Stimulated activated CD4-positive, alpha-beta T cell treated with anti-CD3 and anti-CD28 coated beads, Interleukin-1b, Interleukin-23, amount 100 ng/mL, for 48 hours (primary cell): ENCODE data around the gene ADAMTS17.
"Not testable (repeated sequence)": the region's sequence is repeated elsewhere in the genome, so short reads cannot be mapped to it uniquely, and the experiment has no call there.

Source experiments
- DNase-seq: peaks from one replicate; pipeline ENCODE4 v3.0.0-alpha.2; 2020

Gene ADAMTS17

DNA sequence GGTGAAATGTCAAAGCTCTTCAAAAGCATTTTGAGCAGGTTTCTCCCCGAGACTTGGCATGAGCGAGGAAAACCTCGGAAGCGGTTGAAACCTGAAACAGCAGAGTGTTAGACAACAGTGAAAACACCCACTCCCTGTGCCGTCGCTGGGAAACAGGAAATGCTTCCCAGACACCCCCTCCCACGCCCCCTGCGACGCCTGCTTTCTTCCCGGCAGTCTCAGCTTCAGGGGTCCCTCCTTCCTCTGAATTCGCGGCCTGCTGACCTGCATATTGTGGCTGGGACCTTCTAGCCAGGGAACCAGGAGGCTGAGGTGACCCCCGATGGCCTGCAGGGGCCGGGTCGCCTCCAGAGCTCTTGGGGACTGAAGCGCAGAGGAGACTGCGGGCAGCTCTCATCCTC, 357.9 kb downstream of the ADAMTS17 start:
- no peak for DNase-seq

DNA sequence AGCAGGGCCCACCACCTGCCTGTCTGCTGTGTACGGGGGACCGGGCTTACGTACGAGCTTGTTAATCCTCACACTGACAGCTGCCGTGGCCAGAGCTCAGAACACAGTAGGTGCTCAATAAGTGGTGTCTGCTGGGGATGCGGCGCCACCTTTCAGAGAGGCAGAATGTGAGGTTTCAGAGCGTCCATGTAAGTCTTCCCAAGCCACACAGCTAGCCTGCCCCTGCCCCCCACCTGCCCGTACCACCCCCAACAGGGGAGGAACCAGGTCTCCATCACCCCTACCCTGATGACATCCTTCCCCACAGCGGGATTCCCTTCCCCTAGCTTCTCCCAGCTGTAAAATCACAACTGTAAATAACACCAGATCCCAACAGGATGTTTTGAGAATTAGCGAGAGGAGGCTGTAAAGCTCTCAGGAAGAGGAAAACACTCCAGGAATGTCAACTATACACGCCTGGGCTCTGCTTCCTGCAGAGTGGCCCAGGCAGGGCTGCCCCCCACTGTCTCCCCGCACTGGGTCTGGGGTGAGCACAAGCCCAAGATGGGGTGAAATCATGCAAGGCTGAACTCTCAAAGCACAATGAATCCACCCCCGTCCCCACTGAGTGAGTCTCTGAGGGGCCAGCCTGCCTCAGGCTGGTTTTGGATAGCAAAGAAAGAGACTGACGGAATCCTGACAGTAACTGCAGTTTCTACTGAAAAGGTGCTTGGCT, 358.4 kb downstream of the ADAMTS17 start:
- DNase-seq: no peak

DNA sequence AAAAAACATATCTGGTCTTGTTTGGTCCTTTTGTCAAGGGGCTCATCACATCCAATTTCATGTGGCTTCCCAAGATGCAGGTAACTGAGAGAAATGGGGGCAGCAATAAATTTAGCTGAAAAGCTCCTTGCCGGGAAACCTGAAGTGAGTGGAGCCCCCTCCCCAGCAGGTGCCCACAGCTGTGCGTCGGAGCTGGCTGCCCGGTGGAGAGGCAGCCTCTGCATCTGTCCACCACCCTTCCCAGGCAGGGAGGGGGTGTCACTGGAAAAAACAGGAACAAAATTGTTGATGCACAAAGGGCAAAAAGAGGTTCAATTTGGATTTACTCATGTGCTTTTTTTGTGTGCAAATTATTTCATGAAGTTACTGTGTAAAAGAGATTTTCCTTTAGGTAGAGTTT, 359.1 kb downstream of the ADAMTS17 start:
- no peak for DNase-seq

DNA sequence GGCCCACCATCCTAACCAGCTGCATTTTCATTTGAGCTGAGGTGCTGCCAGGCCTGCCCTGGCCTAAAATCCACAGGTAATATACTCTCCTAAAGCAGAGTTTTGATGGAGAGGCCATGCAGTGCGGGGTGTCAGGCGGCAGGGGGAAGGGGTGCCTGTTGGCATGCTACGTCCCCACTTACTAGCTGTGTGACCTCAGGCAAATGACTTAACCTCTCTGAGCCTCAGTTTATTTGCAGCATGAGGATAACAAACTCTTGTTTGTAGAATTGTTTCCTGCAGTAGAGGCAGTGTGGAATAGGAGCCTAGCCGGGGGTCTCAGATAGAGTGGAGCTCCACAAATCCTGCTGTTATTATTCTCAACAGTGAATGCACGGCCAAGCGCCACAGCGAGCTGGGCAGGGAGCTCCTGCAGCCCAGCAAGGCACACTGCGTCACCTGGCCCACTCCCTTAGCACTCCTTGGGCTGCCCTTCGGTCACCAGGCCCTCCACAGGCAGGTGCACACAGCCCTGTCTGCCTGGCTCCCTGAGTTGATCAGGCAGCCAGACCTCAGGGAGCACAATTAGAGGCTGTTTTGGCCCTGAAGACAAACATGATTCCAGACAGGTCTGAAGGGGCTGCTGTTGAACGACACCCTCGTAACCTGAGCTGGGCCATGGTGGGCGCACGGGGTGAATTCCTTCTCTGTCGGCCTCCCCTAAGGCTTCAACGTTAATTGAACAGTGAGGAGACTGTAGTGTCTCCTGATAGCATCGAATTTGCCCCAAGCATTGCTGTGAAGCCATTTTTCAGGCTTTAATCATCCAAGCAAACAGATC, 359.7 kb downstream of the ADAMTS17 start:
- no peak for DNase-seq

DNA sequence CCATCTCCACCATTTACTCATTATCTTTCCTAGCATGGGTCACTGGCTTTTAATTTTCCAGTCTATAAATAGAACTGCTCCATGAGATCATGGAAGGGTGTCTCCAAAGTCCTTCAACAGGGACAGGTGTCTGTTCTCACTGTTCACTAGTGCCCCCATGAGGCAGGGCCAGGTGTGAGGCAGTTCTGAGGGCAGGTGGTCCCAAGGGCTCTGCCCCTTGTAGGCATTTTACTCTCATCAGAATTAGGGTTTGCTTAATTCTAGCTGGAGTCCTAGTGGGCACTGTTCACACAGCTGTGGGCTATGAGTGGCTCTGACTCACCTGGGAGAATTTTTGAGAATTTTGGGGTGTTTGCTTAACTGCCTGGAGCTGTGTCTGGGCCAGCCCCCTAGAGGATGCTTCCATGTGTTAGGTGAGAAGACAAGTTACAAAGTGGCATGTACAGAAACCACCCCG, 360.6 kb downstream of the ADAMTS17 start:
- DNase-seq: no peak

DNA sequence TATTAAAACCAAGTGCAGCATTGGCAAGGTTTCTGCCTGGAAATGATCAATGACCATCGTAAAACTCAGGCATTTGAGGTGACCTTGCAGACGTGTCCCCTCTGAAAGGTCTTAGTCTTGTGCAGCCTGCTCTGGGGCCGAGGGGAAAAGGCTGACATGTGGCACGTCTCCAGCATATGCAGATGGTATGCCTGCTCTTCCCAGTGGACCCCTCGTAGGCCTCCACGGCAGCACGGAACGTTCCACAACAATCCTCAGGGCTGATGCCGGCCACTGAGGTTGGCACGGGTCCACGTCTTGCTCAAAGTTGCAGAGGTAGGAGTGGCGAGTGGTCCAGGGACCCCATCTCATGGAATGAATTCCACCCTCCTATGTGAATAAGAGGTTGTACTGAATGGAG, 361.0 kb downstream of the ADAMTS17 start:
- no peak for DNase-seq

DNA sequence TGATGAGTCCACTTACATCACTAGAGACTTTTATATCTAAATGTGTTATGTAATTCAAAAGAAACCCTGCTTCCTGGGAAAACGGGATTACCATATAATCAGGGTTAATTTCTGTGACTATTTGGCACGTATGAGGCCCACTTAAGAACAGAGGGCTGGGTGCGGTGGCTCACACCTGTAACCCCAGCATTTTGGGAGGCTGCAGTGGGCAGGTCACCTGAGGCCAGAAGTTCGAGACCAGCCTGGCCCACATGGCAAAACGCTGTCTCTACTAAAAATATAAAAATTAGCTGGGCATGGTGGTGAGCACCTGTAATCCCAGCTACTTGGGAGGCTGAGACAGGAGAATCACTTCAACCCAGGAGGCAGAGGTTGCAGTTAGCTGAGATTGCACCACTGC, 361.9 kb downstream of the ADAMTS17 start:
- not testable (repeated sequence) for DNase-seq

DNA sequence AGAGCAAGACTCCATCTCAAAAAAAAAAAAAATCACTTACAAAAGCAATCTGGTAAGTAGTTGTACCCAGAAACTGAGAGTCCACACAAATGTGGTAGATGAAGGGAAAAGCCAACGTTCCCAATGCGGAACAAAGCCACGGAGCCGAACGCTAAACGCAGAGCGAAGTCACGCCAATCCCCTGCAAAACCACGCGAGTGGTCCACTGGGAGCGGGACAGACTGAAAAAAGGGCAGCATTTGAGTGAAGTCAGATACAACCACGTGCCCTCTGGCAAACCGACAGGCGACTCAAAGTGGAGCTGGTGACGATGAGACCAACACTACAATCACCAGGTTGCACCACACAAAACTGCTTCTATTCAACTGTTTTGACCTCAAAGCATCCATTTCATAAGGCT, 362.4 kb downstream of the ADAMTS17 start:
- DNase-seq: no peak

DNA sequence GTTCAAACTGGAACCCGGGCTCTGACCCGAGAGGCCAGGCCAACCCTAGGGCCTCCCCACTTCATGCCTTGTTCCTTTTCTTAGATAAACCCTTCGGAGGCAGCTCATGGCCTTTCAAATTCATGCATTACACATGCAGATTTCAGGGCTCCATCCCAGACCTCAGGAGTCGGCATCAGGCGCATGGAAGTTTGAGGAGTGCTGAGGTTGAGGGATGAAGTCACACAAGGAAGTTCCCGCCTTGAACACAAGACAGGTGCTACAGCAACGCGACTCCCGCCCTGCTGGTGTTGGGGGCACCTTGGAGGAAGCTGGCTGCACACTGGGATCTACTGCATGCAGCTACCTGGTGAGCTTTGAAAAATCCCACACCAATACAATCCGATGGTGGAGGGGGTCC, 363.3 kb downstream of the ADAMTS17 start:
- no peak for DNase-seq

DNA sequence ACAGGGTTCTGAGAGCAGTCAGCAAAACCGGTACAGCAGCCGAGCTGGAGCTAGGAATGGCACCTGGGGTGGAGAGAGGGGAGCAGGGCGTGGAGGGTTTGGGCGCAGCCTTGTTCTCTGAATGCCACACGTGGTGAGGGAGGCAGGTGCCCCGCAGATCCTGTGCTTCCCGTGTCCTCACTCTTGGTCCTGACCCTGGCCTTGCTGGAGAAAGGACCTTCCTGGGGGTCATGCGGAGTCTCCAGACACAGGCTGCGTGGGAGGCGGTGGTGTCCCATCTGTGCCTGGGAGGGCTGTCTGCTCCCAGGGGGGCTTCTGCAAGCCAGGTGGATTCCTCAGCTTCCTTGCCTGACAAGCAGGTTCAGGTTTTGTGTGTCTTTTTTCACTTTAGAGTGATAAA, 363.8 kb downstream of the ADAMTS17 start:
- DNase-seq: no peak

DNA sequence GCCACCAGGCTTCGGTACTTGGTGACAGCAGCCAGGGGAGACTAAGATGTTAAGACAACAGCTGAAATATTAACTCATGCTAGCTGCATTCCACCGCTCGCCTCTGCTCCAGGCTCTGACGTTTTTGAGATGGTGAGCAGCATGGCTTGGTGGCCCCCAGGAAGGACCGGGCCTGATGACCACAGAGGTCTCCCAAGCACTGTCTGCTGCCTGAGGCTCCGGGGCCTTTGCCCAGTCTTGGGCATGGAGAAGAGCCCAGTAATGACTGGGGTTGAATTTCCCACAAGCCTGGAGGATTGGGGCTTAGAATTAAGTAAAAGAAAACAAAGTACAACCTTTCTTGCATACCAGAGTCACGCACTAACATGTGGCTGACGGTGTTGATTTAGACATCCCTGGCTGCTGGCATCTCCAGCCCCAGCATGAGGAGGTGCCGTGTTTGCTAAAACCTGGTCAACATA, 364.9 kb downstream of the ADAMTS17 start:
- no peak for DNase-seq

DNA sequence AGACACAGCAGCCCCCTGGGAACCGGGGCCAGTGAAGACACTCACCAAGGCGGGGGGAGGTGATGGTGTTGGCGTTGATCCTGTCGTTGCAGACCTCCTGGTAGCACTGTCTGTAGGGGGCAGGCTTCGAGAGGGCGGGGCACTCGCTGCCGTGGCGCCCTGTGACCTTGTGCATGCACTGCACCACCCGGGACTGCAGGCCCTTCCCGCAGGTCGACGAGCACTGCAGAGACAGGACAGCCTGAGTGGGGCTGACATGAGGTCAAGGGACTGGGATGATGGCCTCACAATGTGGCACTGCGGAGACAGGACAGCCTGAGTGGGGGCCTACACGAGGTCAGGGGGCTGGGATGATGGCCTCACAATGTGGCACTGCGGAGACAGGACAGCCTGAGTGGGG, 365.8 kb downstream of the ADAMTS17 start:
- DNase-seq: no peak

DNA sequence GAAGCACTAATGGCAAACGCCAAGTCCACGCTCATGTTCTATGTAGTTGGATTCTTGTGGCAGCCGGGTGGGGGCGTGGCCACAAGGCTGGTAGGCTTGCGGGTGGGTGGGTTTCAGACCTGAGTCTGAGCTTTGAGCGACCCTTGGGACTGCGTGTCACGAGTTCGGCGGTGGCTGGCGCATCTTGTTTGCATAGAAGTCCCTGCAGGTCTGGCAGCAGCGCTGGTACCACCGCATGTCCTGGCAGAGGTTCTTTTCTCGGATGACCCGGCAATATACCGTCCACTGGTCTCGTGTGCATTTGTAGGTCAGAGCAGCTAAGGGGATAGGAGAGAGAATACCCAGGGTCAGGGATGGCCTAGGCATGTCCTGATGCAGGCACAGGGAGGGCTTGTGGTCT, 367.5 kb downstream of the ADAMTS17 start:
- DNase-seq: no peak

DNA sequence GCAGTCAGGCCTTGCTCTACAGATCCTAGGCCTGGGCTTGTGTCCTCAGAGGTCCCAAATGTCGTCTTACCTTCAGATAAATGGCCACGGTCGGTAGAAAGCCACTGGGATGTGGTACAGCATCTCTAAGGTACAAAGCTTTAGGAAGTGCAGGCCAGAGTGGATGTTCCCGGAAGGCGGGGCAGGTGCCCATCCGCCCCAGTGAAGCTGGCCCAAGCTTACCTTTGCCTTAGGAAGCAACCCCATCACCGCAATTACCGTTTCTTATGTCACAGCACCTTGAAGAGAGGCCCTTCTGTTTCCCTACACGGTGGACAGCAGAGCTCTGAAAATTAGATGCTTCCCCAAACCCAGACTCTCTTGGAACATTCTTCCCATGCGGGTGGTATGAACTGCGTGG, 368.4 kb downstream of the ADAMTS17 start:
- no peak for DNase-seq

DNA sequence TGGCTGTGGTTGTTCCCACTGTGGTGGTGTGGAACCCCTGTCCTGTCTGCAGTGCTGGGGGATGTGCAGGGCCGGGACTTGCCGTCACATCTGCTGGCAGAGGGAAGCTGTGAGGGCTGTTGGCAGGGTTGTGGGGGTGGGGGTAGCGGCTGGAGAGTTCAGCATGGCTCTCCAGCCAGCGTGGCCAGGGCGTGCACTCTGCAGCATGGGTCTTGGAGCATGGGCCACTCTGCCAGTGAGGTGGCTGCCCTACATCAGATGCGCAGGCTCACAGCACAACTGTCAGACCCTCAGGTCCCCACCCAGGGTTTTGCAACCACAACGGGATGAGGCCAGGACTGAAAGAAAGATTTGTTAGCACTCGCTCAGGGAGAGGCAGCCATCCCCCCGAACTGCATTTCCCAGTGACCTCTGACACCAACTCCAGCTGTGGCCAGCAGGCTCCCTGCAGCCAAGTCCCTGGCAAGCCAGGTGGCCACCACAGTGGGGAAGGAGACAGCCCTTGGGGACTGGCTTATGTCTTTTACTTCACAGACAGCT, 370.8 kb downstream of the ADAMTS17 start:
- no peak for DNase-seq

DNA sequence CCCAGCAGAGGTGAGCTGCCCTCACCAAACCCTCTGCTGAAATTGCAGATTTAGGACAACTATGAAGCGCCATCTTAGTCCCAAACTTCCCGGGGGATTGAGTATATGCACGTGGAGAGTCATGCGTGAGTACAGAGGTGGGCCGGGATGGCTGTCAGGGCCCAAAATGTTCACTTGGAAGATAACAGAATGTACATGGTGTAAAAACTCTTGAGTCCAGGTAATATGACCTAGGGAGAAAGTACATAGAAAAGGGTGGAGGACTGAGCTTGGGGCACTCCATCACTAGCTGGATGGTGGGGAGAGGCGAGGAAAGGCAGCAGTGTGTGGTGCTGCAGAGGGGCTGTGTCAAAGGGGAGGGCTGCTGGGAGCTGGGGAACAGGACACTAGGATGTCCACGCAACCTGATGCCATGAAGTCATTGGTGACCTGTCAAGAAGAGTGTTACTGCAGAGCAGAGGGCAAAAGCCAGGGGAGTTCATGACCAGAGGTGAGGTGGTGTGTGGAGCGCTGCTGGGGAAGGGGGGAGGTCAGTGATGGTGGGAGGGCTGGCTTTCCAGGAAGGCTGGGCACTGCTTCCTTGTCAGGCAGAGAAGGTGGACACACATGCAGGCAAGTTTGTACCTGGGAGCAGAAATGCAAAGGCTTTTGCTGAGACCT, 372.4 kb downstream of the ADAMTS17 start:
- no peak for DNase-seq

DNA sequence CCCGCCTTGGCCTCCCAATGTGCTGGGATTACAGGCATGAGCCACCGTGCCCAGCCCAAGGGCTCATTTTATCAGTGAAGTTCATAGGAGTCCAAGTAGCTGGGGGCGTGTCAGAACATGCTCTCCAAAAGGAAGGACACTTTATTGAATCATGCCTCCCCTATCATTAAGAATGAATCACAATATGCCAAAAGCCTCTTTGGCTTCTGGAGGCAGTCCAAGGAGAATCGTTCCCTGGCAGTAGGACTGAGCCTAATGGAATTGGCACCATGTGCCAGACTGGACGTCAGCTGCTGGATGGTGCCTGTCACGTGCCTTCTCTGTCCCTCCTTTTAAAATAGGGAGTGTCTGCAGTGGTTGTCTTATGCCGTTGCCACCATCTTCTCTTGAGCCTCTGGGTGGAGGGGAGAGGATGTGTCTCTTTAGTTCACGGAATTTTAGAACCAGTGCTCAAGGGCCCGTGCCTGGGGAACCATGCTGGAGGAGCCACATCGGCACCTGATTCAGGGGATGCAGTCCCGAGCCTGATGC, 373.9 kb downstream of the ADAMTS17 start:
- no peak for DNase-seq

DNA sequence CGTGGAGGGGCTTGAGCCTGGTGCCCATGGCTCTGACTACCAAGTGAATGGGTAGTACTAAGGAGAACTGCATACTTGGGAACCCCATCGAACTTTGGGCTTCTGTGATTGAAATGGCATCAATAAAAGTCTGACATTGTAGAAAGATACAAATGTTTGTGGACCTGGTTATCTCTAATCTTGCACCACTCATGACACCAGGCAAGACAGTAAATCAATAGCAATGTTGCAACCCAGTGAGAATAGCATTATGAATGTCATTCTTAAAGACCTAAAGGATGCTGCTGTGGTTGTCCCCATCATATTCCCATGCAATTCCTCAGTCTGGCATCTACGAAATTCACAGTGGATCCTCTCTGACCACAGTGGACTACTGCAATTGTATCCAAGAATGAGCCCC, 375.0 kb downstream of the ADAMTS17 start:
- DNase-seq: no peak

DNA sequence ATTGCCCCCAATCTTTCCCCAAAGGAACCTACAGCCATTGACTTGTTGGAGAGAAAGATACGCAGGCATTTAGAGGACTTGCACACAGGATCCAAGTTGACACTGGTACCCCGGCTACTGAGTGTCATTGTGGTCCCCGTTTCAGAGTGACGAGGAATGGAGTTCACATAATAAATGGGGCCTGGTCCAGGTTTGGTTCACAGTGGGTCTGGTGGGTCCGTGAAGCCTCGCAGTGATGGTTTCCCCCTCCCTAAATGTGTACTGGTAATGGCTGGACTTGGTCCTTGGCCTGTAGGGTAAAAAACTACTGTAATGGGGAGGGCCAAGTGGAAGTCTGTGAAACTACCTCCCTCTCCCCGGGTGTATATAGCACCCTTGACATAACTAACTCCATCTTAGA, 376.4 kb downstream of the ADAMTS17 start:
- no peak for DNase-seq

DNA sequence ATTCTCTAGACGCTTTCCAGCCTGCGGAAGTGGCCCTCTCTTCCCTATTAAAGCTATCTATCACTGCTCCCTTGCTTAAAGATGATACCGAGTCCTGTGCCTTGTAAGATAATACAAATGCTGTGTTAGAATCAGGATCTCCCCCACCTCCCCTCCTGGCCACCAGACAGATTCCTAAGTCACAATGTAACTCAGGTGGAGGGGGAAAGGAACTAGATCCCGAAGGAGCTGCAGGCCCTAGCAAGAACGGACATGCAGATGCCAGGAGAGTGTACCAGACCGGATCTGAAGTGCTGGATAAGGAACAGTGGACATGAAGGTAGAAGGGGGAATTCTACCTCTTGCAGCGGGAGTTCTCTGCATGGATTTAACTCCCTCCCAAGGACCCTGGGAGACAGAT, 377.8 kb downstream of the ADAMTS17 start:
- no peak for DNase-seq

DNA sequence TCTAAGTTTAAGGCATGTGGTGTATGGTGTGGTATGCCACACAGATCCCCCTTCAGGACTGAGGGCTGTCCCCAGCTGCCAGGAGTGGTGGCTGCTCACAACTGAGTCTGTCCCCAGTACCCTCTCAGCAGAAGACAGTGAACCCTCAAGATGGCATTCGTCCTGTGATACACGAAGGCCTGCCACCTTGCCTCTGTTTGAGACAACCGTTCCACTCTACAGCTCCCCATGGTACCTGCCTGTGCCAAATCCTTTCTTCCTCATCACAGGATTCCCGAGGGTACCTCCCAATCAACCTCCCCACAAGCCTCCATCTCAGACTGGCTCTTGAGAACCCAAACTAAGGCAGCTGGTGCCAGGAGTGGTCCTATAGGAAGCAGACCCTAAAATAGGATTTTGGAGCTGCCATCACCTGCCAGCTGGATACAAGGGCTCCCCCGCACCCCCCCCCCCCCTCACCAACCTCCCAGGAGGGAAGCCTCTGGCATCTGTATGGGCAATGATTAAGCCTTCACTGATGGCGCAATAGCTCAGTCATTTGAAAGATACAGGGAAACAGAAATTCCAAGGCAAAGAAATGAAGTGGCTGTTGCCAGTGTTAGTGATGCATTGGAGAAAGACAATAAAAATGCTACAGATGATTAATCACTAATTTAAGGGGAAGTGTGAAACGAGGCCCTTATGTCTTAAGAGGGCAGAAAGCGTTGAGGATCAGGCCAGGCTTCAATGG, 378.5 kb downstream of the ADAMTS17 start:
- no peak for DNase-seq

DNA sequence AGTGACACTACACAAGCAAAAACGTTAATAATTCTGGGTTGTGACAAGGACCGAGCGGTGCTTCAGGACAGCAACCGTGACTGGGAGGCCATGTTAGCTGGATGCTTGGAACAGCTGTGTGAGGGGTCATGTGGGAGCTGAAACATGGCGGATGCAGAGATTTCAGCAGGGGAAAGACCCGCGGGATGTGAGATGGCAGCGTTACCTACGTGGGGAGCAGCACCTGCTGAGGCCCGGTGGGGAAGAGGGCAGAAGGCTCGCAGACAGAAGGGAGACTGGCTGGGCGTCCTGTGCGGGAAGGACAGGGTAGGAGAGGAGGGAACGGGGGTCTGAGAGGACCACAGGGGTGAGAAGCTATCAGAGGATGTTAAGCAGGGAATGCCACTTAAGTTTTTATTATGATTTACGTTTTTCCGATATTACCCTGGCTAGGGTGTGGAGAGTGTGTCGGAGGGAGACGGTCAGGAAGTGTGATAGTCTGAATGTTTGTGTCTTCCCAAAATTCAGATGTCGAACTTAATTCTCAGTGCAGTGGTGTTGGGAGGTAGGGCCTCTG, 379.7 kb downstream of the ADAMTS17 start:
- no peak for DNase-seq
